Nephron progenitor cell (in vitro differentiated cells): ENCODE data around the gene TTK.
"Not testable (repeated sequence)": the region's sequence is repeated elsewhere in the genome, so short reads cannot be mapped to it uniquely, and the experiment has no call there.

Experiments used
- DNase-seq: peaks from one replicate; pipeline ENCODE4 v3.0.0; 2021
- H3K27ac Mint-ChIP-seq: 2 replicates; pipeline ENCODE4 v1.8.0; 2021; ENCODE audit warnings: mild to moderate bottlenecking, moderate library complexity, mixed read lengths
- H3K27me3 Mint-ChIP-seq: 2 replicates; pipeline ENCODE4 v1.8.0; 2021; ENCODE audit warnings: mild to moderate bottlenecking, low read depth, mixed read lengths; ENCODE audit not compliant: poor library complexity
- H3K36me3 Mint-ChIP-seq: 2 replicates; pipeline ENCODE4 v1.8.0; 2021; ENCODE audit warnings: low read depth, mixed read lengths
- H3K4me1 Mint-ChIP-seq: 2 replicates; pipeline ENCODE4 v1.8.0; 2021; ENCODE audit warnings: mixed read lengths
- H3K4me3 Mint-ChIP-seq: 2 replicates; pipeline ENCODE4 v1.8.0; 2021; ENCODE audit warnings: mild to moderate bottlenecking, moderate library complexity, mixed read lengths
- H3K9me3 Mint-ChIP-seq: 2 replicates; pipeline ENCODE4 v1.8.0; 2021; ENCODE audit warnings: mild to moderate bottlenecking, moderate library complexity, mixed read lengths
- TF ChIP-seq, protein P1 (sequence below): fragments of 200-600 bp; sonication (generic); IDR thresholded peaks from 2 replicates; pipeline ENCODE4 v1.5.0; 2021; ENCODE audit warnings: antibody characterized with exemption

The TTK gene

DNA sequence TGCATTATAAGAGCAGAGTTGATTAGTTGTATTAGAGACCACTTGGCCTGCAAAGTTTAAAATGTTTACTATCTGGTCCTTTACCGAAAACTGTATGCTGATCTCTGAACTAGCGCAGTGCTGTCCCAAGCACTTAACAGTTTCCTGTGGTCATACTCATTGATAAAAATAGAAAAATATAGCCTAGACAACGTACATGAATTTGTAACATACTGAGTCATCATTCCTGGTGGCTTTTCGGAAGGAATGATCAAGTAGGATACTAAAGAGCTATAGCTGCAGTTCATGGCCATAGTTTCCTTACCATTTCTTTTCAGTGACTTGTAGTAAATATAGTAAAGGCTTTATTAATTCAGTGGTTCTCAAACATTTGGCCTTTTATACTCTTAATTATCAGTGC is 18.4 kb downstream of the TTK start:
- TF ChIP-seq, protein P1, sequence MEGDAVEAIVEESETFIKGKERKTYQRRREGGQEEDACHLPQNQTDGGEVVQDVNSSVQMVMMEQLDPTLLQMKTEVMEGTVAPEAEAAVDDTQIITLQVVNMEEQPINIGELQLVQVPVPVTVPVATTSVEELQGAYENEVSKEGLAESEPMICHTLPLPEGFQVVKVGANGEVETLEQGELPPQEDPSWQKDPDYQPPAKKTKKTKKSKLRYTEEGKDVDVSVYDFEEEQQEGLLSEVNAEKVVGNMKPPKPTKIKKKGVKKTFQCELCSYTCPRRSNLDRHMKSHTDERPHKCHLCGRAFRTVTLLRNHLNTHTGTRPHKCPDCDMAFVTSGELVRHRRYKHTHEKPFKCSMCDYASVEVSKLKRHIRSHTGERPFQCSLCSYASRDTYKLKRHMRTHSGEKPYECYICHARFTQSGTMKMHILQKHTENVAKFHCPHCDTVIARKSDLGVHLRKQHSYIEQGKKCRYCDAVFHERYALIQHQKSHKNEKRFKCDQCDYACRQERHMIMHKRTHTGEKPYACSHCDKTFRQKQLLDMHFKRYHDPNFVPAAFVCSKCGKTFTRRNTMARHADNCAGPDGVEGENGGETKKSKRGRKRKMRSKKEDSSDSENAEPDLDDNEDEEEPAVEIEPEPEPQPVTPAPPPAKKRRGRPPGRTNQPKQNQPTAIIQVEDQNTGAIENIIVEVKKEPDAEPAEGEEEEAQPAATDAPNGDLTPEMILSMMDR: no peak
- no peaks in the 10 kb centered on the region for H3K9me3 Mint-ChIP-seq
- no peak for DNase-seq
- H3K27me3 Mint-ChIP-seq: no peaks in the 10 kb centered on the region
- H3K27ac Mint-ChIP-seq: no peak overlapping the region
- no peaks in the 10 kb centered on the region for H3K4me1 Mint-ChIP-seq
- H3K4me3 Mint-ChIP-seq: no peak overlapping the region
- H3K36me3 Mint-ChIP-seq: peaks cover 37% of the 10 kb centered on the region

DNA sequence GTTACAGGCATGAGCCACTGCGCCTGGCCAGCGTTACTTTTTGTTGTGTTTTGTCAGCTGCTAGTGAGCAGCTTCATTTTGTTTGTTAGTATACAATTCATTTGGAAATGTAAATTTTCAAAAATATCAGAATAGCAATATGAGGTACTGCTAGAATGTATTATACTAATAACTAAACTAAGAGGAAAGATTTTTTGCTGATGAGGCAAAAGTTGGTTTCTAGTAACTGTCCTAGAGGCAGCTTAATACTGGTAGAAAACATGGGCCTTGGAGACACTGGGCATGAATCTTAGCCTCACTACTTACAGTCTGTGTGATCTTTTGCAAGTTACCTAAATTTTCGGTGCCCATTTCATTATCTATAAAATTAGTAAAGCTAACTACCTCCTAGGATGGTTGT is 24.1 kb downstream of the TTK start:
- no peak overlapping the region for H3K4me3 Mint-ChIP-seq
- TF ChIP-seq, protein P1: no peak
- H3K36me3 Mint-ChIP-seq: peaks cover 38% of the 10 kb centered on the region
- no peak for DNase-seq
- H3K27me3 Mint-ChIP-seq: no peaks in the 10 kb centered on the region
- no peaks in the 10 kb centered on the region for H3K4me1 Mint-ChIP-seq
- H3K9me3 Mint-ChIP-seq: no peaks in the 10 kb centered on the region
- H3K27ac Mint-ChIP-seq: no peak overlapping the region

GRCh38 chr6:80029470-80029869 is 25.0 kb downstream of the TTK start:
- H3K36me3 Mint-ChIP-seq: peaks cover 38% of the 10 kb centered on the region
- no peaks in the 10 kb centered on the region for H3K9me3 Mint-ChIP-seq
- TF ChIP-seq, protein P1: no peak
- H3K27ac Mint-ChIP-seq: no peak overlapping the region
- no peaks in the 10 kb centered on the region for H3K27me3 Mint-ChIP-seq
- H3K4me3 Mint-ChIP-seq: no peak overlapping the region
- DNase-seq: no peak
- H3K4me1 Mint-ChIP-seq: no peaks in the 10 kb centered on the region

DNA sequence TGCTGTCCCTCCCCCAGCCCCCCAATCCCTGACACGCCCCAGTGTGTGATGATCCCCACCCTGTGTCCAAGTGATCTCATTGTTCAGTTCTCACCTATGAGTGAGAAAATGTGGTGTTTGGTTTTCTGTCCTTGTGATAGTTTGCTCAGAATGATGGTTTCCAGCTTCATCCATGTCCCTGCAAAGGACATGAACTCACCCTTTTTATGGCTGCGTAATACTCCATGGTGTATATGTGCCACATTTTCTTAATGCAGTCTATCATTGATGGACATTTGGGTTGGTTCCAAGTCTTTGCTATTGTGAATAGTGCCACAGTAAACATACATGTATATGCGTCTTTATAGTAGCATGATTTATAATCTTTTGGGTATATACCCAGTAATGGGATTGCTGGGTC is 43.8 kb downstream of the TTK start:
- Mint-ChIP-seq H3K36me3 (peaks cover 49% of the 10 kb centered on the region), H3K9me3 (peaks cover 35% of the 10 kb centered on the region)
- not testable (repeated sequence) for H3K4me1 Mint-ChIP-seq, DNase-seq, H3K4me3 Mint-ChIP-seq, H3K27ac Mint-ChIP-seq, H3K27me3 Mint-ChIP-seq

DNA sequence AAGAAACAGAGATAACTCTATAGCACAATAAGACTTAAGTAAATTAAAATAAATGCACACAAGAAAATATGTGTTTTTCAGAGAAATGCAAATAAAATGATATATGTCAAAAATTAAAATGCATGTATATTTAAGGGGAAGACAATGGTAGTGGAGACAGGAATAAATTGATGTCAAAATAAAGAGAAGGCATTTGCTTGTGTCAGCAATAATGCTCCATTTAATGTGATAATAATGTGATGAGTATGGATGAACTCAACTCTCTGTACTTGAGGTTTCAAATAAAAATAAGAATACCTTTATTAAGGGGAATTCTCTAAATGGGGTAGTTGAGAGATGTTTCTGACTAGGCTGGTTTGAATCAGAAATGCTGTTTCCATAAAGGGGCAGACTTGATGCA is 56.3 kb downstream of the TTK start:
- H3K4me3 Mint-ChIP-seq: no peak overlapping the region
- H3K4me1 Mint-ChIP-seq: no peaks in the 10 kb centered on the region
- no peak overlapping the region for H3K27ac Mint-ChIP-seq
- no peaks in the 10 kb centered on the region for H3K36me3 Mint-ChIP-seq
- DNase-seq: no peak
- H3K9me3 Mint-ChIP-seq: no peaks in the 10 kb centered on the region
- TF ChIP-seq, protein P1: no peak
- peaks cover 2% of the 10 kb centered on the region for H3K27me3 Mint-ChIP-seq

DNA sequence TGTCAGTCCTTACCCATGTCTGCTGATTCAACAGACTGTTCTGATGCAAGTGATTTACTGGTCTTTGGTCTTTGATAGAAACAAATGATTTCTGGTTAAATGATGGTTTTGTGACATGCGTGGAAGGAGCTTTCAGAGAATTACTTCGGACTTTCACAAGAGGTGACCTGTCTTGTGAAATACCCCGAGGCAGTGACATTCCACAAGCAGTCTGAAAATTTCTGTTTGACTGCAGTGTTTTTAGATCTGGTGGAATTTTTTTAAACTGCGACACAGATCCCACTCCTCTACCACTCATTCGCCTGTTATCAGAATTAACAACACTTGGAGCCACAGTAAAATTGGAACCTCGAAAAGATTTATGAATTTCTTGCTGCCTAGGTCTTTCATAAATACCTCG is 63.7 kb downstream of the TTK start:
- not testable (repeated sequence) for H3K4me3 Mint-ChIP-seq

GRCh38 chr6:80070431-80070830 is 66.0 kb downstream of the TTK start:
- not testable (repeated sequence) for H3K27me3 Mint-ChIP-seq, H3K4me1 Mint-ChIP-seq, H3K27ac Mint-ChIP-seq, DNase-seq, H3K36me3 Mint-ChIP-seq, H3K4me3 Mint-ChIP-seq, H3K9me3 Mint-ChIP-seq

More for the DNA sequence above, 63.7 kb downstream of the TTK start:
- not testable (repeated sequence) for H3K27me3 Mint-ChIP-seq, H3K4me1 Mint-ChIP-seq, H3K27ac Mint-ChIP-seq, H3K9me3 Mint-ChIP-seq, H3K36me3 Mint-ChIP-seq, DNase-seq

DNA sequence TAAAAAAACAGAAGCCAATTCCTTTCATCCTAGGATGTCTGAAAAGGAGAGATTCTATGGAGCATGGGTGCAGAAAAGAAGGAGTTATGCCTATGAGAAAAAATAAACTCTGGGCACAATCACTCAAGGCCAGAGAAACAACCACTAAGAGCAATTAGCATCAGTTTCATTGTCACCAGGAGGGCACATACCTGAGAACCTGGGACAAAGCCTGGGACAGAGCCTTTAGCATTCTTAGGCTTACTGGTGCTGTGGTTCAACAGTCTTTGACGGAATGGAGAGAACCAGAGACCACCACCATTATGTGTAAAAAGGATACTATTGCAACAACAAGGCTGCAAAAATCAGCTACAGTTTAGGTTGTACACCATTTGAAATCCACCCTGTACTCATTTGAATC is 72.6 kb downstream of the TTK start:
- DNase-seq: no peak
- Mint-ChIP-seq H3K4me1 (no peaks in the 10 kb centered on the region), H3K4me3 (no peak overlapping the region), H3K36me3 (no peaks in the 10 kb centered on the region), H3K9me3 (no peaks in the 10 kb centered on the region), H3K27me3 (no peaks in the 10 kb centered on the region), H3K27ac (no peak overlapping the region)
- TF ChIP-seq, protein P1: no peak
